IPS DF 19.7 (cell line): ENCODE data around the gene NKX2-1.
"Not testable (repeated sequence)": the region's sequence is repeated elsewhere in the genome, so short reads cannot be mapped to it uniquely, and the experiment has no call there.

ENCODE experiments used
- DNase-seq: peaks from one replicate; pipeline ENCODE4 v3.0.0-alpha.2; 2013; ENCODE audit warnings: low read depth, low spot score

The NKX2-1 gene

GRCh38 chr14:36519431-36520321, at the start of gene NKX2-1:
TSS of gene NKX2-1 (minus strand) at chr14:36520232. CDS start at chr14:36520129, 103 bp downstream.
- DNase-seq: peak; percentile 88

GRCh38 chr14:36556811-36557433, 36.9 kb upstream of the NKX2-1 start:
- DNase-seq: no peak

- DNase-seq: no peak
Observed at GRCh38 chr14:36555998-36556743, 36.1 kb upstream of the NKX2-1 start.

- DNase-seq: no peak
Observed at GRCh38 chr14:36553656-36554260, 33.7 kb upstream of the NKX2-1 start.

GRCh38 chr14:36550899-36551298, 30.9 kb upstream of the NKX2-1 start:
- no peak for DNase-seq

- DNase-seq: not testable (repeated sequence)
Observed at GRCh38 chr14:36544280-36544679, 24.2 kb upstream of the NKX2-1 start.

- no peak for DNase-seq
Observed at GRCh38 chr14:36538051-36538450, 18.0 kb upstream of the NKX2-1 start.

GRCh38 chr14:36529062-36529461, 9.0 kb upstream of the NKX2-1 start:
- no peak for DNase-seq

GRCh38 chr14:36525746-36526099, 5.7 kb upstream of the NKX2-1 start:
- no peak for DNase-seq

- DNase-seq: no peak
Observed at GRCh38 chr14:36524874-36525745, 5.1 kb upstream of the NKX2-1 start.

- DNase-seq: no peak
Observed at GRCh38 chr14:36524220-36524837, 4.3 kb upstream of the NKX2-1 start.

GRCh38 chr14:36522972-36523715, 3.1 kb upstream of the NKX2-1 start:
- no peak for DNase-seq

GRCh38 chr14:36522347-36522971, 2.4 kb upstream of the NKX2-1 start:
- DNase-seq: no peak

GRCh38 chr14:36521598-36522345, 1.7 kb upstream of the NKX2-1 start:
- DNase-seq: no peak

- no peak for DNase-seq
Observed at GRCh38 chr14:36520601-36521525, 831 bp upstream of the NKX2-1 start.

- DNase-seq: no peak
Observed at GRCh38 chr14:36518586-36519430, 1.2 kb downstream of the NKX2-1 start.
